GM10847 (cell line): Measurements from ENCODE around the gene IKBKE.

ENCODE experiments used
- POLR2A ChIP-seq: IDR thresholded peaks from 2 replicates; pipeline ENCODE4 v1.6.1; 2011; ENCODE audit not compliant: insufficient read length; ENCODE audit errors: extremely low read depth

Gene IKBKE

GRCh38 chr1:206508956-206509355 is 38.7 kb downstream of the IKBKE start:
- no peak for TF ChIP-seq POLR2A

DNA sequence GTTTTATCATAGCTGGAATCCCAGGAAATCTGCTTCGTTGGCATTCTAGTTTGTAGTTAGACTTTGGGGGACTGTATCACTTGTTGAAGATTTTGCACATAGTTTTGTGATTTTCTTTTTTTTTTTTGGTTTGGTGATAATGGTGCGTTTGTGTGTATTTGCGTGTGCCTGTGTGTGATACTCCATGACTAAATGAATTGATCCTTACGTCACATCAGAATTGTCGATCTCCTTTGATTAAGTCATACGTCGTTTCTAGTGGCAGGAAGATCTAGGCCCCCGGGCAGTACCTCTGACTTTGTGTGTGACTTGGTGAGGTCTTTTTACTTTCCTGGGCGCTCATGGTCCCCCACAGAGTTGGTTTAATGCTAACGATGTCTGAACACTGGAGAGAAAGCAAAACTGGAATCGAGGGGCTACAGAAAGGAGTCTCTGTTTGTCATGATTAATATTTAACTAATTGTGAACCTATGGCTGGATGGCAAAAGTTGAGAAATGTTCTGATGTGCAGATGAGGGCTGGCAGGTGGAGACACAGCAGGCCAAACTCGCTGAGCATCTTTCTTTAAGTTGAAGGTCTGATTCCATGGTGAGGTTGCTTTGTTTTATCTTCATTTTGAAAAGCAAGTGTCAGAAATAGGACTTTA is 39.5 kb downstream of the IKBKE start:
- no peak for TF ChIP-seq POLR2A

- no peak for TF ChIP-seq POLR2A
Observed at GRCh38 chr1:206510371-206510770, 40.1 kb downstream of the IKBKE start.

DNA sequence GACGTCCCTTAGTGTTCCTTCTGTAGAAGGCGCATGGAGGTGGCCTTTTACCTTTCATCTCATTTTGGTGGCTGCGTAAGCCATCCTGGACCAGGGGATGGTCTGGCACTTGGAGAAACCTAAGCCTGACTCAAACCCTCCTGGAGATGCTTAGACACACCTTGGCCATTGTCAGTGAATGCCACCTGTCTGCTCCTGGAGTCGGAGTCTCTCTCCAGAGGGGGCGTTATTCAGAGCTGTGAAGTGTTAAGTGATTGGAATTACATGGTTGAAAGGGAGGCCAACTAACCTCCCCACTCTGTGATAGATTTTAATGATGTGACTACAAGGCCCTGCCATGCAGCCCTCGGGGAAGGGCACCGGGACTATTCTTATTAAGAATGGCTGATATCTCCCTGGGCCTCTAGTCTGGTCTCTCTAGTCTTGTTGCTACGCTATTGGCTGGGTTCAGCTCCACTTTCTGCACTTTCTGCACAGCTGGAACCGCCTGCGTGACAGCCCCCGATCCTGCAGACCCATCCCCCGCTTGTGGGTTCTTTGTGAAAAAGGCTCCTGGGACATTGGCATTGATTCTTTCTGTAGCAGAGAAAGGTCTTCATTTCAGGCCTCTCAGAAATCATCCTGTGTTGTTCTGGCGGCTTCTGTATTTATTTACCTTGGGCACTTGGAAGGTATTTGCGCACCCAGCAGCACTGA is 41.2 kb downstream of the IKBKE start:
- TF ChIP-seq POLR2A, result no peak

DNA sequence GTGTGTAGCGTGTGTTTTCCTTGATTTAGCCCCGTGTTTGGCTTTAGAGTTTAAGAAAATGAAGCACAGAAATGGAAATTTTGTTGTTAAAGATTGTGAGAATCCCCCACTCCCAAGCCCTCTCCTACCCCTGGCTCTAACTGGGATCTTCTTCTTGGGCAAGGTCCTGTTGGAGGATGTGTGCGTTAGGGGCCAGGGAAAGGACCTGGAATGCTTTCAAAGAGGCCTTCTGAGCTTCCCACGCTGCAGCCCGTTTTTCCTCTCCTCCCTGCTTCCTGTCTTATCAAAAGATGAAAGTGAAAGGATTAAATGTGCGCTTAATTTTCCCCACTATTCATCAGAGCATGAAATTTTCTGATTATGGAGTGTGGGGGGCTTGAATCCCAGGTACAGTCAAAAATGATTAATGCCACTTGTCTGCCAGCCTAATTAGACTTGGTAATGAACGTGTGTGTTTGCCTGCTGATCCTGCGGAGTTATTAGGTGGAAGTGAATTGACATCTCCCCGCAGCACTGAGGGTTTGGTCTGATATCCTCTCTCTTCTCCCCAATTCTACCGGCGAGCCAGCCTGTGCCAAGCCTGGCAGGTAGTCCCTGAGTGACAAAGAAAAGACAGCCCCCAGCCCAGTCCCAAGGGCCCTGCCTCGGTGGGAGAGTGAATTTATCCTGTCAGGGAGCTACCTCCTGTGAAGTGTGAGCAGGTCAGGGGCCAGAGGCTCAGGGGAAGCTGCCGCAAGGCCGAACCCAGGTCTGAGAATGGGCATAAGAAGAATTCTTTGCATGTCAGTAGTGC is 42.0 kb downstream of the IKBKE start:
- no peak for TF ChIP-seq POLR2A

DNA sequence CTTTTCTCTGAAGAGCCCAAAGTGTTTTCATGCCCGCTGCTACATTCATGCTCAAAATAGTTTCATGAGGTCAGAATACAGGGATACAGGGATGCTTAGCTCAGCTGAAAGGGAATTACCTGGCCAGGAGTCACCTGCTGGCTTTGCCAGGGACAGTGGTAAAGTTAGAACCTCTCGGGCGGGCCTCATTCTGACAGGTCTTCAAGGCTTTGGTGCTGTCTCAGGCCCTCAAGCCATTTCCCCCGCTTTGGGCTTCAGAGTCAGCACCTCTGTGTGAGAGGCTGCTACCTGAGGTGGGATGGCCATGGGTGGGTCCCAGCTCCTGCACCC is 42.5 kb downstream of the IKBKE start:
- no peak for TF ChIP-seq POLR2A

GRCh38 chr1:206513312-206514111 is 43.2 kb downstream of the IKBKE start:
- TF ChIP-seq POLR2A, result no peak

DNA sequence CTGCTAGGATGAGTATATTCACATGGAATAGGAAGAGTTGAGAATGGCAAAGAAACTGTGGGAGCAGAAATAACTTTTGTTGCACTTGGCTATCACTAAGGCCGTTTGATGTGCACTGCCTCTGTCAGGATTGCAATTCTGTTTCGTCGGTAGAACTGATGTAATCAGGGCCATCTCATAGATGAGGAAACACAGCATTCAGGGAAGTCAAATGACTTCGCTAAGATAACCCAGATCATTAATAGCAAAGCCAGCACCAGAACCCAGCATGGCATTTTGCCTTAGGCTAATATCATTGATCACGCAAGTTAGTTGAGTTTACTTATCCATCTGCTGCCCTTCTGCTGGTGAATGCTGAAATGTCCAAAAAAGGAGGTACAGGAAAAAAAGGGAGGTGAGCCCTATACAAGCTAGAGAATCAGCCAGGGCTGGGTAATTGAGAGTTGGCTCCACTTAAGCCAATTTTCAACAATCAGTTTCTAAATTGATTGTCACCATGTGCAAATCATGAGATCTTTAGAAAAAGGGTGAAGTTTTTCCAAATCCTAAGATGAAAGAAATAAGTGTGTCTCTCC is 44.6 kb downstream of the IKBKE start:
- TF ChIP-seq POLR2A, result no peak

GRCh38 chr1:206516728-206516990 is 46.4 kb downstream of the IKBKE start:
- TF ChIP-seq POLR2A, result no peak

DNA sequence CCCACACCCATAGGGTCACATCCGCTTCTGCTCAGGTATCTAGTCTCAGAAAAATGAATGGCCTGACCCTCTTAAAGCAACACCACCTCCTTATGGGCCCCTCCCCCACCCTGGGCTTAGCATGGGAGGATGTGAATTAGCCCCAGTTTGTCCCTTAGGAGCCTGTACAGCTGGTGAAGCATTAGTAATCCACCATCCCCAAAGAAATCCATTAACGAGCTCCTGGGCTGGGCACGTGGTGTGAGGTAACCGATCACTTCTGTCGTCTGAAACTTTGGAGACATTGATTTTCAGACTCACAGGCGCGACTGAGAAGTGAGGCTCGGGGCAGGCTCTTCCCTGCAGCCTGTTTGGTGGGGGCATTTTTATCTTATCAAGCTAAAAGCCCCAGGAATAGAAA is 47.5 kb downstream of the IKBKE start:
- TF ChIP-seq POLR2A, result no peak

DNA sequence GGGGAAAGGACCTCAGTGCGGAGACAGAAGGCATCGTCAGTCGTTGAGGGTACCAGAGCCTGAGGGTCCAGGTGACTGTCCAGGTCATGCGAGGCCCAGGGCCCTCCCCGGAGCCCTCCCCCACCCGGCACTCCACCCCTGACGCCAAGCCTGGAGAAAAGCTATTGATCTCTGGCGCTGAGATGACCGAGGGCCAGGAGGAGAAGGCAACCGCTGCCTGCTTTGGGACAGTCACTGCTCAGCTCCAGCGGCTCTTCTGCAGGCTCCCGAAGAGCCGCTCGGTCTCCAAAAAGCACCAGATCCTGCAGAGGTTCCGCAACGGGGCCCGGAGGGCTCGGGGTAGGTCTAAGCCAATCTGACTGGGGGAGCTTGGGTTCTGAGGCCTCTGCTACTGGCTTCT is 47.9 kb downstream of the IKBKE start:
- TF ChIP-seq POLR2A, result no peak

- TF ChIP-seq POLR2A, result no peak
Observed at GRCh38 chr1:206518743-206519142, 48.5 kb downstream of the IKBKE start.

- no peak for TF ChIP-seq POLR2A
Observed at GRCh38 chr1:206521127-206521526, 50.9 kb downstream of the IKBKE start.

DNA sequence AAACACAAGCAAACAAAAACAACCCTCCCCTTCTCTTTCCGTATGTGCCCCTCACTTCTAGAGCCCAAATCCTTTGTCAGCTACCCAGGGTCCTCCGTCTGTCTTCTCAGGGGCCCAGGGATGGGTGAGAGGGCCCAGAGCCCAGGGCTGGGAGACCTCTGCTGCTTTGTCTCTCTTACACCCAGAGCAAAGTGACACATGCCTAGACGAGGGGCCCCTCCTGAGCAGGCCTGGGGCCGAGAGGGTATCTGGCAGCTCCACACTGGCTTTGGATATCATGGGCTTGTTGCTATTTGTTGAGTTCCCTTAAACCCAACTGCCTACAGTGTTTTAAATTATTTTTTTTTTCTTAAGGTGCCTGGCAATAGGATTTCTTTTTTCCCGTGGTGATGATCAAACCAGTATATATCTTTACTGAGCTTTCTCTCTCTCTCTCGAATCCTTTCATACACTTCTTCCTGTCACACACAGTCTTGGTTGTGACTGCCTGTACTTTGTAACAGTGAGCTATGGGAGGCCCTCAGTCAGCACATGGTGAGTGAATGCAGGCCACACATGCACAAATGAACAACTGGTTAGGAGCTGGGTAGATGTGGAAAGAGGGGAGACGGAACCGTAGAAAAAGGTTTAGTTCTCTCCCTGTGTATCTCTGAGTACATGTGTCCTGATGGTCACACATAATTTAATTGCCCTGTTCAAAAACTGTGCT is 51.6 kb downstream of the IKBKE start:
- TF ChIP-seq POLR2A, result no peak
